Bronchial epithelial cell (primary cell): ENCODE results near the gene IKZF3. TPM values are rescaled to one million over a fixed set of nuclear protein-coding genes. Genes with fewer than 3 reads are reported as not detected.
"Not testable (repeated sequence)": the region's sequence is repeated elsewhere in the genome, so short reads cannot be mapped to it uniquely, and the experiment has no call there.

Experiments
- DNase-seq: peaks from one replicate; pipeline ENCODE4 v3.0.0-alpha.2; 2010; ENCODE audit warnings: low read depth
- FAIRE-seq: peaks from 2 replicates; lab custom pipeline; 2011; peaks lifted over from hg19 to GRCh38; lab: Jason Lieb, UNC
- H3K27me3 ChIP-seq: 2 replicates; pipeline ENCODE4 v1.5.1; 2011; ENCODE audit warnings: low read length; ENCODE audit not compliant: control insufficient read depth, insufficient read depth
- H3K36me3 ChIP-seq: 2 replicates; pipeline ENCODE4 v1.5.1; 2011; ENCODE audit warnings: low read length; ENCODE audit not compliant: control insufficient read depth, insufficient read depth
- H3K4me3 ChIP-seq: 2 replicates; pipeline ENCODE4 v1.5.1; 2011; ENCODE audit warnings: mild to moderate bottlenecking, low read depth, low read length, control low read depth
- CTCF ChIP-seq: IDR thresholded peaks from 2 replicates; pipeline ENCODE4 v1.5.1; 2011; ENCODE audit warnings: mild to moderate bottlenecking, moderate library complexity, low read length, control low read depth, inconsistent platforms; ENCODE audit not compliant: insufficient read depth, severe bottlenecking
- total RNA-seq: library from RNA; depleted of rRNA; stranded (reverse); fragments of >200 nt; gene quantifications from 2 replicates; pipeline ENCODE4 v1.2.1, GENCODE V29; 2014

The IKZF3 gene
- total RNA-seq, 1 donor from 2014 or later, result not detected

GRCh38 chr17:39898088-39898487 lies 34.0 kb upstream of the IKZF3 start:
- DNase-seq (no peak), FAIRE-seq (no peak)
- Histone ChIP-seq H3K36me3 (no peaks in the 10 kb centered on the region), H3K4me3 (no peak overlapping the region), H3K27me3 (peaks cover 2% of the 10 kb centered on the region)
- TF ChIP-seq CTCF, result no peak

GRCh38 chr17:39894681-39895376 lies 30.7 kb upstream of the IKZF3 start:
- DNase-seq, result no peak
- H3K4me3 ChIP-seq, result no peak overlapping the region
- H3K27me3 ChIP-seq, result peaks cover 5% of the 10 kb centered on the region
- FAIRE-seq, result no peak
- no peak for TF ChIP-seq CTCF
- no peaks in the 10 kb centered on the region for H3K36me3 ChIP-seq

- Histone ChIP-seq H3K4me3 (no peak overlapping the region), H3K27me3 (peaks cover 3% of the 10 kb centered on the region), H3K36me3 (no peaks in the 10 kb centered on the region)
- no peak for DNase-seq
- FAIRE-seq, result no peak
- no peak for TF ChIP-seq CTCF
Observed at GRCh38 chr17:39889200-39889599, 25.1 kb upstream of the IKZF3 start.

GRCh38 chr17:39887078-39887477 lies 23.0 kb upstream of the IKZF3 start:
- DNase-seq (no peak), FAIRE-seq (no peak)
- no peak for TF ChIP-seq CTCF
- Histone ChIP-seq H3K36me3 (no peaks in the 10 kb centered on the region), H3K4me3 (no peak overlapping the region), H3K27me3 (no peaks in the 10 kb centered on the region)

GRCh38 chr17:39886102-39886501 lies 22.0 kb upstream of the IKZF3 start:
- not testable (repeated sequence) for FAIRE-seq, H3K36me3 ChIP-seq, H3K27me3 ChIP-seq, H3K4me3 ChIP-seq, DNase-seq

- peaks cover 4% of the 10 kb centered on the region for H3K27me3 ChIP-seq
- no peak for DNase-seq
- no peak for FAIRE-seq
- no peak for TF ChIP-seq CTCF
- no peaks in the 10 kb centered on the region for H3K36me3 ChIP-seq
- no peak overlapping the region for H3K4me3 ChIP-seq
Observed at GRCh38 chr17:39872751-39873150, 8.6 kb upstream of the IKZF3 start.
